Activated effector memory CD4-positive, alpha-beta T cell treated with anti-CD3 and anti-CD28 coated beads, Interleukin-2, amount 50 U/mL, for 16 hours (primary cell): ENCODE data around the gene HECW1.

ENCODE experiments used
- DNase-seq: peaks from one replicate; pipeline ENCODE4 v3.0.0-alpha.2; 2020

The HECW1 gene

DNA sequence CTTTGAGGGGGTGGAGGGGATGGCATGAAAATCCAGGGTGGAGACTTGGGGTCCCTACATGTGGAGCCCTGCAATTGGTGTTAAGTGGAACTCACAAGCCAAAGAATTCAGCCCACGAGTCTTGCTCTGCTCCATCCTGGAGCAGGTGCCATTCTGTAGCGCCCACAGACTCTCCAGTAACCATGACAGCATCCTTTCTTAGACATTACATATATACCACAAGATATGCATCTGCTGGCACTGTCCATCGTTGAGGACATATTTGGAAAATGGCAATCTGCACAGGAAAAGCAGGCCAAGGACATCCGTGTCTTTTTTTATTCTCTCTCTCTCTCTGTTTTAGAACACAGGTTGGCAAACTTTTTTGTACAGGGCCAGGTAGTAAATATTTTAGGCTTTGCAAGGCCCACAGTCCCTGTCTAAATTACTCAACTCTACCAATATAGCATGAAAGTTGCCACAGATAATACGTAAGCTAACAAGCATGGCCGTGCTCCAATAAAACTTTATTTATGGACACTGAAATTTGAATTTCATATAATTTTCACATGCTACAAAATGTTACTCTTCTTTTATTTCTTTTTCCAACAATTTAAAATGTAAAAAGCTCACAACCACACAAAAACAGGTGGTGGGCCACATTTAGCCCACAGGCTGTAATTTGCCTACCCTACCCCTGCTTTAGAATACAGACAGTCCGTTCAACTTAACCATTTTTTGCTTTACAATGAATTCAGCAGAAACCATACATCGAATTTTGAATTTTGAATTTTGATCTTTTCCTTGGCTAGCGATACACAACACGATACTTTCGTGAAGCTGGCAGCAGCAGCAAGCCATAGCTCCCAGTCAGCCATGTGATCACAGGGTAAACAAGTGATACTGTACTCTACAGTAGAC lies 329.0 kb downstream of the HECW1 start:
- no peak for DNase-seq

DNA sequence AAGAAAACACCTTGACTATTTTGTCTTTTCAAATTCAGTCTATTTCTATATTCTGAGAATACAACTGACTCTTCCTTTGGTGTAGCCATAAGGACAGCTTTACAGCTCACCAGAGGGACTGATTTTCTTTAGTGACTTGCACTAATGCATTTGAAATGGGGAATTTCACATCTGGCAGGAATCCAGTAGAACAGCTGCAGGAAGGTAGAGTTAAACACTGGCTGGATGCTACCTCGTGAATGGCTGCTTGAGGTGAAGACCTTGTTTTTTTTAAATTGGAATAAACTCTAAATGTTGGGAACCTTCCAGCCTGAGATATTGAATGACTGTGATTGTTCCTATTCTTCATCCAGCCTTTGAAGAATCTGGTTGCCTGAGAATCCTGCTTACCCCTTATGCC lies 330.9 kb downstream of the HECW1 start:
- no peak for DNase-seq

DNA sequence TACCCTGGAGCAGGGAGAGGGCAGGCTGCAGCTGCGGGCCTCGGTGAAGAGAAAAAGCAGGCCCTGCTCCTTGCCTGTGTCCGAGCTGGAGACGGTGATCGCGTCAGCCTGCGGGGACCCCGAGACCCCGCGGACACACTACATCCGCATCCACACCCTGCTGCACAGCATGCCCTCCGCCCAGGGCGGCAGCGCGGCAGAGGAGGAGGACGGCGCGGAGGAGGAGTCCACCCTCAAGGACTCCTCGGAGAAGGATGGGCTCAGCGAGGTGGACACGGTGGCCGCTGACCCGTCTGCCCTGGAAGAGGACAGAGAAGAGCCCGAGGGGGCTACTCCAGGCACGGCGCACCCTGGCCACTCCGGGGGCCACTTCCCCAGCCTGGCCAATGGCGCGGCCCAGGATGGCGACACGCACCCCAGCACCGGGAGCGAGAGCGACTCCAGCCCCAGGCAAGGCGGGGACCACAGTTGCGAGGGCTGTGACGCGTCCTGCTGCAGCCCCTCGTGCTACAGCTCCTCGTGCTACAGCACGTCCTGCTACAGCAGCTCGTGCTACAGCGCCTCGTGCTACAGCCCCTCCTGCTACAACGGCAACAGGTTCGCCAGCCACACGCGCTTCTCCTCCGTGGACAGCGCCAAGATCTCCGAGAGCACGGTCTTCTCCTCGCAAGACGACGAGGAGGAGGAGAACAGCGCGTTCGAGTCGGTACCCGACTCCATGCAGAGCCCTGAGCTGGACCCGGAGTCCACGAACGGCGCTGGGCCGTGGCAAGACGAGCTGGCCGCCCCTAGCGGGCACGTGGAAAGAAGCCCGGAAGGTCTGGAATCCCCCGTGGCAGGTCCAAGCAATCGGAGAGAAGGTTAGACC lies 332.5 kb downstream of the HECW1 start:
- DNase-seq, result no peak

DNA sequence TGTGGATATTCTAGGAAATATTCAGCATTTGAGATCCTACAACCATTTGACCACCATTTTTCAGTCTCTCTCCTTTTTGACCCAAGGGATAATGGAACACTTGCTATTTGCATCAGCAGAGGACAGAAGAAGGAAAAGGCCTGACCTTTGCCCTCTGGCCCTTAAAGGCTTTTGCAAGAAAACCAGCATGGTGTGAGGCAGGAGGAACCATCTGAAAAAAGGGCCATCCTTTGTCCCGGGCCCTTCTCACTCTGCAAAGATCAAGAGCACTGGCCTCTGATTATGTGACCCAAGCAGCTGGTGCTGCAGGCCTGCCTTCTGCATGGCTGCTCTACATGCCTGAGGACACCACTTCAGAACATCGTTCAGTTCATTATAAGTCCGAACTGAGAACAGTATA lies 337.1 kb downstream of the HECW1 start:
- DNase-seq, result no peak

DNA sequence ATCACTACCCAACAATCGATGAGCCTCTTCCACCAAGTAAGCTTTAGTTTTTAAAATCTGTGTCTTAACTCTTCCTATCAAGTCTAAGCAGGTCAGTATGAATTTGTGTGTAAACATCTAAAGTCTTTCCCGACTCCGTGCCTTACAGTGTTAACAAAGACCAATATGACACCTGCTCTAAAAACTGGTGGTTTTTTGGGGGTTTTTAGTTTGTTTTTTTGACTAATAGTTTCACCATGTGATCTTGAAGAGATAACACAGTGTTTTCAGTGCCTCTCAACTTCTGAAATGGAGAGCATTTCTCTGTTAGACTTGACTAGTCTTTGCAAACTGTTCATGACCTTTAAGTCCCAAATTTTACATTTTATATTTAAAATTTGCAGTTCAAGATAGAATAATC lies 338.4 kb downstream of the HECW1 start:
- DNase-seq, result no peak

DNA sequence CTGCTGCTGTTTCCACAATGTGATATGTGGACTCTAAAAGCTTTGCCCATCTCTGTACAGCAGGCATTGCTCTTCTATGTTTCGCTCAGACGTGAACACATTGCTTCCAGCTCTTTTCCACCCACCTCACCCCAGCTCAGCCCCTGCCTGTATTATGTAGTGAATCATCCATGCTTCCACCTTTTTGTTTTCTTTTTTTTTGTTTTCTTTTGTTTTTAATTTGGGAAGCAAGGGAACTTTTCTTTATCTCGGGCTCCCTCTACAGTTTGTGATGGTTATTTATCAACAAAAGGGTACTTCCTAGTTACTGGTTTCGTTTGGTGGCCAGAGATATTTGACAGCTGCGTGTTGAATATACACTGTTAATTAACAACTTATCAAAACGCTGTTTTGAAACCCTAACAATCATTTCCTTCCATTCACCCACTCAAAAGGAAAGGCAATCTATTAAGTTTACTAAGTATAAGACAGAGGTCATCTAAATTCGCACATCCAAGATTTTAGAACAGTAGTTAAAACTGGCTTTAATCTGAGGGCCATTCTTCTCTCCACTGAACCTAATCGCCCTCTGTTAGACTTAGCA lies 342.6 kb downstream of the HECW1 start:
- no peak for DNase-seq

DNA sequence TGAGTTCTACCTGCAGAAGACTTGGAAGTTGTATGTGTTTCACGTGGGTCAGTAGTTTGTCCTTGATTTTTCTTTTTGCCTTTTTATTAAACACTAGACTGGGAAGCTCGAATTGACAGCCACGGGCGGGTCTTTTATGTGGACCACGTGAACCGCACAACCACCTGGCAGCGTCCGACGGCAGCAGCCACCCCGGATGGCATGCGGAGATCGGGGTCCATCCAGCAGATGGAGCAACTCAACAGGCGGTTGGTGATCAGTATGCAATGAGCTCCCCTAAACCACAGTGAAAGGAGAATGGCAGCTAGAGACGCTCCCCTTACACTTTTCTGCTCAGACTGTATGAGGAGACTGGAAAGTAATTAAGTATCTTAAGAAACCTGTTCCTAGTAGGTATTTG lies 343.8 kb downstream of the HECW1 start:
- DNase-seq, result no peak

DNA sequence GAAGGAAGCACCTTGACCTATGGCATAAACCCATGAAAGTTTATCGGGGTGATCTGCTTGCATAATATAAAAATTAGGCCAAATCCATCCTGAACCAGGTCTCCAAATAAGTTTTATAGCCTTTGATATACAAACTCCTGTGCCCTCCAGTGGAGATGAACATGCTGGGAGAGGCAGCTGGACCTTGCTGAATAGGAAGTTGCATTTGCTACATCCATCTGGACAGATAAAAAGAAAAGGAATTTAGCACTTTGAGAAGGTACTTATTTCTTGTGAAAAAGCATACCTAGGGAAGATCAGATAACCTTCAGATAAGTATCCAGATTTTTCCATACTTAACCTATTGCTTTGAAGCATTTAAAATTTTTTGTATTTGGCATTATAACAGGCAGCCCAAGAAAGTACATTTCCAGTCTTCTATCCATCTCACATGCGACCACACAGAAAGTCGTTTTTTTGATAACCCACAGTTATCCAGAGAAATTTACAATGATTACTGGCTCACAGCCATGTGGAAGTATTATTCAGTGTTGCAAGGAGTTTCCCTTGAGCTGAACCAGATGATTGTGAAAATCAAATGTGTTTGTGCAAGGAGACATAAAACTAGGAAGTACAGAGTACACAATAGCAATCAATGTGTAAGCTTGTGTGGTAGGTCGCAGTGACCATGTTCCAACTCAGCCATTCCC lies 346.0 kb downstream of the HECW1 start:
- DNase-seq, result no peak

DNA sequence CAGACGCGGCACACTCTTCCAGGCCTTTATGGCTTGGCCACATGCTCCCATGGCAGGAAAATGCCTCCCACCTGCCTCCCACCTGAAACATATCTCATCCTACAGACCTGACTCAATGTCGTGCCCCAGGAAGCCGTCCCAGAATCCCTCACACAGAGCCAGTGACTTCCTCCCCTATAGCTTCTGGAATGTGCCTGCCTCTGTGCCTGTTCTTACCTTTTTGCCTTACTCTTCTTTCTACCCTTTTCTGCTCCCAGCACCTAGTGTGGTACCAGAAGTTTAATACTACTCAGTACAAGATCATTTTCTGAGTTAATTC lies 346.5 kb downstream of the HECW1 start:
- DNase-seq, result no peak

DNA sequence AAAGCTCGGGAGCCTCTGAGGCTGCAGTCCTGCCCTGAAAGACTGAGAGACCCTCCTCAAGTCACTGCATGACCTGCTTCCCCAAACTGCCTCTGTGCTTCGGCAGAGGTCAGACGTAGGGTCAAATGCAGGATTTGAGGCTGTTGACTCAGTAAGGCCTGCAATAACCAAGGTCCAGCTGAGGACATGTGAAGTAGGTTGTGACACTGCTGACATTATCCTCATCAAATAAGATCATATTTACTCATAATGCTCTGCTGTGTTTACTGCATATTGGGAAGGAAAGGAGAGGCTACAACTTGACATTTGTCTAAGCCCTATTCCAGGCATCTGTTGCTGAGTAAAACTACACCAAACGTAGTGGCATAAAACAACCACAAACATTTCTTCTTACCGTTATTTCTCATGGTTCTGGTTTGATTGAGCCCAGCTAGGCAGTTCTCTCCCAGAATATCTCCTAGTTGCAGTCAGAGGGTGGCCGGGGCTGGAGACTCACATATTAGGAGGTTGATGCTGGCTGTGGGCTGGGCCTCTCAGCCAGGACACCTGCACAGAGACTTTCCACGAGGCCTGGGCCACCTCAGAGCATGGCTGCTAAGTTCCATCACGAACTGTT lies 348.4 kb downstream of the HECW1 start:
- no peak for DNase-seq

DNA sequence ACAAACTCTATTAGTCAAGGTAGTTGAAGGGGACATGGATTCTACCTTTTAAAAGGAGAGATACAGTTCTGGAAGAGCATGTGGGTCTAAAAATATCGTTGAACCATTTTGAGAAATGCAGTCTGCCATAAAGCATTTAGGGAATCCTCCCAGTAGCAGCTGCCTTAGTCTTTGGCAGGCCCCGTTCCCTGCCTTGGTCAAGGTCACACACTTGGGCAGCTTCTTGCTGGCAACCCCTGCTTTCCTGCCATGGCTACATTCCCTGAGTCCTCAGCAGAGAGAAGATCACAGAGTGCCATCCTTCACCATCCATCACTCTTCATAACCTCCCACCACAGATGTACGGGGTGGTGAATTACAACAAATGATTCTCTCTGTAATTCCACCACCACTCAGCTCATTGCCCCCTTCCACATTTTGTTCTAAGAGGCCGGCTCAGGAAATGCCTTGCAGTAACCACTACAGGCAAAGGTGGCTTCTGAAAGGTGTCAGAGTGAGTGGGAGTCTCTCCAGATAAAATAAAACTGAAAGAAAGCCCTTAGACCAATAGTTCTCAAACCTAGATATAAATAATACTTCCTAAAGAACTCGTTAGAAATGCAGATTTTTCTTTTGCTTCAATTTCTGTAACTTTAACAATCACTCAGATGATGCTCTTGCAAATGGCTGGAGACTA lies 349.0 kb downstream of the HECW1 start:
- DNase-seq, result no peak

DNA sequence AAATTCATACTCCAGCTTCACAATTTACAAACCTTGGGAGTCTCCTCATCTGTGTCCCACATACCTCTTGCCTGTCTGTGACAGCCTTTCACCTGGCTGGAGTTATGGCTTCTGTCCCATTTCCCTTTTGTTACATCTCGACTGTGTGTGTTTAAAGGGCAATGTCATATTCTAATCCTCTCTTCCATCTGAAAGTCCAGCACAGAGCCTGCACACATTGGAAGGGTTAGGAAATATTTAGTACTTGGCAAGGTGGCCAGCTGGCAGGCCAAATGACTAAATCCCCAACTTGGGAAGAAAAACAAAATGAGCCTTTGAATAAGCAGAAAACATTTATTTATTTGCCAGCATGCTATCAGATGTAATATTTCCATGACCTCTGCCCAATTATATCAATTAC lies 350.4 kb downstream of the HECW1 start:
- DNase-seq, result no peak

DNA sequence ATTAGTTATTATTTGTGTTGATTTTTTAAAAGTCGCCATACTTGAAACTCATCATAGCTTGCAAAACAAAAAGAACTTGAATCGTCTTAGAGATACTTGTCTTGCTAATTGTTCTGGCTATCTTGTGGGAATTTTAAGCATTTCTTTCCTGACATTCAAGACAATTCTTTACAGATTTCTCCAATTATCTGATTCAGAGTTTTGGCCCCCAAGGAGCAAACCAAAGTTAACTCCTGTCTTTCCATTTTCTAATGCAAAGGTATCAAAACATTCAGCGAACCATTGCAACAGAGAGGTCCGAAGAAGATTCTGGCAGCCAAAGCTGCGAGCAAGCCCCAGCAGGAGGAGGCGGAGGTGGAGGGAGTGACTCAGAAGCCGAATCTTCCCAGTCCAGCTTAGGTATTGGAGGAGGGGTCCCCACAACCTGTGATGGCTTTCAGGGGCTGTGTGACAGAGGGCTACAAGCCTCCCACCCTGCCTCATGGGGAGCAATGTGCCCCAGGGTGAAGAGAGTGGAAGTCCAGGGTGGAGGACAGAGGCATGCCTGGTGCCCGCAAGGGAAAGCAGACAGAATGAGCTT lies 351.0 kb downstream of the HECW1 start:
- no peak for DNase-seq

DNA sequence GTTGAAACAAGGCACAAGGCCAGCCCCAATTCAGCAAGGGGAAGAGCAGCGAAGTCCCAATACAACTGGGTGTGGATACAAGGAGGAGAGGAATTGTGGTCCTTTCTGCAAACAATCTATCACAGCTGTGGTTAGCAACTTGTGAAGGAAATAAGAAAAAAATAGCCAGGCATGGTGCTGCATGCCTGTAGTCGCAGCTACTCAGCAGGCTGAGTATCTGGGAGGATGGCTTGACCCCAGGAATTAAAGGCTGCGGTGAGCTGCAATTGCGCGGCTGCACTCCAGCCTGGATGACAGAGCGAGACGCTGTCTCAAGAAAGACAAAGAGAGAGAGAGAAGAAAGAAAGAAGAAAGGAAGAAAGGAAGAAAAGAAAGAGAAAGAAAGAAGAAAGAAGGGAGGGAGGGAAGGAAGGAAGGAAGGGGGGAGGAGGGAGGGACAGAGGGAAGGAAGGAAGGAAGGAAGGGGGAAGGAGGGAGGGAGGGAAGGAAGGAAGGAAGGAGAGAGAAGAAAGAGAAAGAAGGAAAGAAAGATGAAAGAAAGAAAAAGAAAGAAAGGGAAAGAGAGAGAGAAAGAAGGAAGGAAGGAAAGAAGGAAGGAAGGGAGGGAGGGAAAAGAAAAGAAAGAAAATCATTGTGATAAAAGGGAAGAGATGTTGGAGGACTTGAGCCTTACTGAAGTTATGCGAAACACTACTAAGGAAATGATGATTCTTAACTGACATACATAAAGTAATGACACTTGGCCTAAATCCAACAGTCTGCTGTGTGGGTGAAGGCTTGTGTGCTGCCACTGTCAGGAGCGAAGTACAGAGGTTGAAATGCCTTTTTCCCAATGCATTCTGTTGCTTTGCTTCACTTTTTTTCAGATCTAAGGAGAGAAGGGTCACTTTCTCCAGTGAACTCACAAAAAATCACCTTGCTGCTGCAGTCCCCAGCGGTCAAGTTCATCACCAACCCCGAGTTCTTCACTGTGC lies 353.4 kb downstream of the HECW1 start:
- DNase-seq, result no peak

DNA sequence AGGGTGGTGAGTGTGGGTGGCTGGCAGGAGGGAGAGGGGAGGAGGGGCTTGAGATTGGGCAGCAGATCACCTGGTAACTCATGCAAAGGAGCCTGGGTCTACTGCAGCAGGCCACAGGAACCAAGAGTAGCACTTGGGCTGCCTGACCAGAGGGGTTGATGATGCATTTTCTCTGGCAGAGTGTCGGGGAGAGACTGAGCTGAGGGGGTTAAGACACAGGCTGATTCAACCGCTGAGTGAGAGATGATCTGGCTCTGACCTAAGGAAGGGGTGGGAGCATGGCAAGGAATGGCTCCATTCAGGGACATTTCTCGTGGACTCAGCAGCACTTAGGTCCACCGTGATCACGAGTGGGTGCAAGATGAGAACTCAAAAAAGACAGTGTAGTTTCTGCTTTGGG lies 355.0 kb downstream of the HECW1 start:
- no peak for DNase-seq

DNA sequence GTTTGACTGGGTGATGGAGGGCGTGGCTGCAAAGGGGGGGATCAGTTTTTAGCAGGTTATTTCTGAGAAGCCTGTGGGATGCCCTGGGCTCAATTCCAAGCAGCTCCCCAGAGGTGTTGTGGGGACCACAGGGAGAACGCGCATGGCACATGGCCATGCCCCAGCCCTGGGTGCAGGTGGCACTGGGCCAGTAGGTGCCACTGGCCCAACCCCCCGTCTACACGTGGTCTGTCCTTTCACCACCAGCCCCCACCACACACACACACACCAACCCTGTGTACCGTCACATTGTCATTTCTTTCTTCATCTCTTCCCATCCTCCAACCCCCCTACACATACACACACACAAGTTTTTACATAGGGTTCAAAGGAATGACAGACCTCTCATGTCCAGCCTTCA lies 355.4 kb downstream of the HECW1 start:
- DNase-seq, result no peak

DNA sequence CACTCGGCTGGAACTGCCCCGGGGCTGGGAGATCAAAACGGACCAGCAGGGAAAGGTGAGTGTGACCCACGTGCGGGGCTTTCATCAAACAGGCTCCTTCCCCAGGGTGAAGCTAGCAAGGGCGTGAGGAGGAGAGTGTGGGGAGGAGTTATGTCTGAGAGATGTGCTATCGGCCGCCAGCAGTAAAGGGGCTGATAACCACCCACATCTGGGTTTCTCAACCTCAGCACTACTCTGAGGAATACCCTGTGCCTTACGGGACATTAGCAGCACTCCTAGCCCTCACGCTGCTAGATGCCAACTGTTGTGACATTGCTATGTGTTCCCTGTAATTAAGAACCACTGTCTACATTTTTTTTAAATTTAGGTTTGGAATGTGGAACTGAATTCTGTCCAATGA lies 356.6 kb downstream of the HECW1 start:
- no peak for DNase-seq

DNA sequence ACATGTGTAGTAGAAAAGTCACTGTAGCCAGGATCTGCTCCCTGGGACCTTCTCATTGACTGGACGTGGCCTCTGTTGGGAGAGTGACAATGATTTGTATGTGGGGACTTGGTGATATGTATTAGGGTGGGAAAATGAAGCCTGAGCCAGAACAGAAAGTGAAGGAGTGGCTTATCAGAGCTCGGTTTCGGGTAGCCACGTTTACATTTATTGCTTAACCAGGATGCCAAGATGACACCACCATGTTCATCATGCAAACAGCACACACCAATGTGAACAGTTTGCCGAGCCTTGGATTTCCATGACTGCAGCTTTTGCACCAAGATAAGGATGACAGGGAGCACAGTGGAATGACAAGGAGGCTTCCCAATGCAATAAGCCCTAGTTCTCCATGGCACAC lies 357.7 kb downstream of the HECW1 start:
- DNase-seq, result no peak

DNA sequence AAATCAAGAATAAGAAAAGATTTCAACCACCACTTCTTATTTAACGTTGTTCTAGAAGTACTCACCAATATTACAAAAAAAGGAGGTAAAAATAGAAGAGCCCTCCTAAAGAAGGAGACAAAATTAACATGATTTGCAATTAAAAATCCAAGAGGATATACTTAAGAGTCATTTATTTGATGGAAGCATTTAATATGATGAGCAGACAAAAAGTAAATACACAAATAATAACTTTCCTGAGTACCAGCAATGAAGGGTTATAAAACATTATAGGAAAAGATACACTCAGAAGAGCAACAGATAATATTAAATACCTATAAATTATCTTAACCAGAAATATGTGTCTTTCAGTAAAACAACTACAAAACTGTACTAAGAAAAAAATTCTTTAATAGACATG lies 363.5 kb downstream of the HECW1 start:
- no peak for DNase-seq

DNA sequence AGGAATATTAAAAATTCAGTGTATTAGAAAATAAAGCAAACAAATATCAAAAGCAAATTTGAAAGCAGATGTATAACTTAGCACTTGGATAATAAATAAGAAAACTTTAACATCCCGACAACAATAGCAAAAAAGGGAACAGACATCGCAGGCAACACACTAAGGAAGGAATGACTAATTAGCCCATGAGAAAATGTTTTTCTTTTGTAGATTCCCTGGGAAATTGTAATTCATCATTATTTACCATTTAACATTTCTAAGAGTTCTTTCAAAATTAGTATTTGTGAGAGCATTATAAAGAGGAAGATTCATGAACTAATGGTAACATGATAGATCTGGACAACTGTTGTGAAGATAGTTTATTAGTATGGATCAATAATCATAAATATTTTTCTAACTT lies 364.4 kb downstream of the HECW1 start:
- no peak for DNase-seq

DNA sequence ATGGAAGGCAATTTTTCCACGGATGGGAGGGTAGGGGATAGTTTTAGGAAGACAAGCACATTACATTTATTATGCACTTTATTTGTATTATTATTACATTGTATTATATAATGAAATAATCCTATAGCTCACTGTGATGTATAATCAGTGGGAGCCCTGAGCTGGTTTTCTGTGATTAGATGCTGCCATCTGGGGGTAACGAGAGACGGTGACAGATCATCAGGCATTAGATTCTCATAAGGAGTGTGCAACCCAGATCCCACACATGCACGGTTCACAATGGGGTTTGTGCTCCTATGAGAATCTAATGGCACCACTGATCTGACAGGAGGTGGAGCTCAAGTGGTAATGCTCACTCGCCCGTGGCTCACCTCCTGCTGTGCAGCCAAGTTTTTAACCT lies 366.6 kb downstream of the HECW1 start:
- DNase-seq, result no peak
